NCI-H1105 treated with DMSO at 0.1 percent for 48 hours (cell line): Measurements from ENCODE around the gene CPLANE1.

Source experiments
- DNase-seq: peaks from one replicate; lab custom pipeline; 2025; lab: John Stamatoyannopoulos, UW

The CPLANE1 gene

GRCh38 chr5:37063739-37064138, 185.4 kb downstream of the CPLANE1 start:
- DNase-seq, result no peak

- DNase-seq, result no peak
These were observed 189.1 kb downstream of the CPLANE1 start for GRCh38 chr5:37060030-37060429.

- no peak for DNase-seq
These were observed 192.4 kb downstream of the CPLANE1 start for GRCh38 chr5:37056762-37057161.
